HG03378 (cell line): ENCODE data around the gene ZNF304.
"Not testable (repeated sequence)": the region's sequence is repeated elsewhere in the genome, so short reads cannot be mapped to it uniquely, and the experiment has no call there.

ENCODE experiments used
- ATAC-seq: cut with Tn5 transposase; IDR thresholded peaks from one replicate; pipeline ENCODE4 v1.9.1; 2021; ENCODE audit warnings: mild to moderate bottlenecking, moderate library complexity; ENCODE audit not compliant: unreplicated experiment

ZNF304 gene

GRCh38 chr19:57359300-57359699 lies 8.2 kb downstream of the ZNF304 start:
- ATAC-seq = no peak

GRCh38 chr19:57362419-57362818 lies 11.3 kb downstream of the ZNF304 start:
- ATAC-seq = no peak

GRCh38 chr19:57362997-57363687 lies 12.1 kb downstream of the ZNF304 start, which contains the start of the genes TRAPPC2B and ZNF547:
TSS of gene TRAPPC2B (plus strand) at chr19:57363551. CDS start at chr19:57364834, 1,283 bp downstream.
TSS of gene ZNF547 (plus strand) at chr19:57363551. CDS start at chr19:57368556, 5,005 bp downstream.
- ATAC-seq = peak; percentile 92

GRCh38 chr19:57363688-57364181 lies 12.7 kb downstream of the ZNF304 start:
- ATAC-seq = peak; percentile 2

- no peak for ATAC-seq
These were observed 15.7 kb downstream of the ZNF304 start for GRCh38 chr19:57366776-57367175.

GRCh38 chr19:57374179-57374578 lies 23.1 kb downstream of the ZNF304 start:
- ATAC-seq = no peak

GRCh38 chr19:57374647-57375046 lies 23.6 kb downstream of the ZNF304 start:
- not testable (repeated sequence) for ATAC-seq

- no peak for ATAC-seq
These were observed 25.1 kb downstream of the ZNF304 start for GRCh38 chr19:57376151-57376550.

- no peak for ATAC-seq
These were observed 26.6 kb downstream of the ZNF304 start for GRCh38 chr19:57377498-57378146.

GRCh38 chr19:57380923-57381322 lies 29.9 kb downstream of the ZNF304 start:
- ATAC-seq = no peak

GRCh38 chr19:57382806-57383488 lies 31.9 kb downstream of the ZNF304 start:
- no peak for ATAC-seq

GRCh38 chr19:57389194-57389729 lies 38.2 kb downstream of the ZNF304 start:
- no peak for ATAC-seq

GRCh38 chr19:57389730-57390598 lies 38.9 kb downstream of the ZNF304 start, which contains the start of gene ZNF548:
TSS of gene ZNF548 (plus strand) at chr19:57389854. CDS start at chr19:57390100, 246 bp downstream.
- peak; percentile 97 for ATAC-seq

- ATAC-seq = no peak
These were observed 44.6 kb downstream of the ZNF304 start for GRCh38 chr19:57395710-57396109.

- ATAC-seq = no peak
These were observed 47.8 kb downstream of the ZNF304 start for GRCh38 chr19:57398868-57399267.

- ATAC-seq = no peak
These were observed 52.9 kb downstream of the ZNF304 start for GRCh38 chr19:57403737-57404563.

- ATAC-seq = no peak
These were observed 55.5 kb downstream of the ZNF304 start for GRCh38 chr19:57406516-57407123.
